DOHH2 (cell line): ENCODE results near the gene TCEAL5.

Source experiments
- EZH2phosphoT487 ChIP-seq: fragments of 200-600 bp; sonication (generic); IDR thresholded peaks from 2 replicates; pipeline ENCODE4 v1.6.1; 2017; ENCODE audit warnings: borderline replicate concordance, mild to moderate bottlenecking, antibody characterized with exemption, low read length, moderate library complexity, mixed read lengths
- TF ChIP-seq, protein P1 (sequence below): fragments of 200-600 bp; sonication (generic); IDR thresholded peaks from one replicate; pipeline ENCODE4 v1.5.1; 2014; ENCODE audit warnings: antibody characterized with exemption, mild to moderate bottlenecking, low read depth, low read length; ENCODE audit not compliant: poor library complexity, severe bottlenecking

DNA sequence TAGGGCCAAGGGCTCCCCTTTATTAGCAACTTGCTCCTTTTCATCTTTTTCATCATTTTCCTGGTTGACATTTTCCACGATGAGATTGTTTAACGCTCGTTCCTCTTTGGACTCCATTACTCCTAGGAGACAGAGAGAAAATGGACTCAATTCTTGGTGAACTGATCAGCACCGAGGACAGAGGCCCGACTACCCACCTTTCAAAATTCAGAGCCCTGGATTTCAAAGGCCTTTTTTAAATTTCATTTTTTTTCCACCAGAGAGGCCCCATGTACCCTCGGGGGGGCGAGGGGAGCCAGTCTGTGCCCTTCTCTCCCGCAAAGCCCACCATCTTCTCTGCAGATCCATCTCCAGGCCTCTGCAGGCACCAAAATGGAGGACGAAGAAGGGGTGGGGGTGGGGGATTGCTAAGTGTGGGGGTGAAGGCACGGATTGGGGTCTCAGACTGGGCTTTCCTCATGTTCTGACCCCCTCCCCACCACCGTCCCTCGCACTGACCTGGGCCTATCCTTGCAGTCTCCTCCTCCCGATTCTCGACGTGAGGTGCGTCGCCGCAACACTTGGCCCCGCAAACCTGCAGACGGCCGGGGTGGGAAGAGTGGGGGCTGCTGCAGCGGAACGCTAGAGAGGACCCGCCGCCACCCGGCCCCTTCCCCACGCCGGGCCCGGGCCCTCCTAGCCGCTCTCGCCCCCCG is 33.5 kb upstream of the TCEAL5 start:
- TF ChIP-seq, protein P1, sequence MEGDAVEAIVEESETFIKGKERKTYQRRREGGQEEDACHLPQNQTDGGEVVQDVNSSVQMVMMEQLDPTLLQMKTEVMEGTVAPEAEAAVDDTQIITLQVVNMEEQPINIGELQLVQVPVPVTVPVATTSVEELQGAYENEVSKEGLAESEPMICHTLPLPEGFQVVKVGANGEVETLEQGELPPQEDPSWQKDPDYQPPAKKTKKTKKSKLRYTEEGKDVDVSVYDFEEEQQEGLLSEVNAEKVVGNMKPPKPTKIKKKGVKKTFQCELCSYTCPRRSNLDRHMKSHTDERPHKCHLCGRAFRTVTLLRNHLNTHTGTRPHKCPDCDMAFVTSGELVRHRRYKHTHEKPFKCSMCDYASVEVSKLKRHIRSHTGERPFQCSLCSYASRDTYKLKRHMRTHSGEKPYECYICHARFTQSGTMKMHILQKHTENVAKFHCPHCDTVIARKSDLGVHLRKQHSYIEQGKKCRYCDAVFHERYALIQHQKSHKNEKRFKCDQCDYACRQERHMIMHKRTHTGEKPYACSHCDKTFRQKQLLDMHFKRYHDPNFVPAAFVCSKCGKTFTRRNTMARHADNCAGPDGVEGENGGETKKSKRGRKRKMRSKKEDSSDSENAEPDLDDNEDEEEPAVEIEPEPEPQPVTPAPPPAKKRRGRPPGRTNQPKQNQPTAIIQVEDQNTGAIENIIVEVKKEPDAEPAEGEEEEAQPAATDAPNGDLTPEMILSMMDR: no peak
- TF ChIP-seq EZH2phosphoT487: no peak
